Measurements from ENCODE around the gene KRTAP10-6.
"Not testable (repeated sequence)": the region's sequence is repeated elsewhere in the genome, so short reads cannot be mapped to it uniquely, and the experiment has no call there.

Gene KRTAP10-6

DNA sequence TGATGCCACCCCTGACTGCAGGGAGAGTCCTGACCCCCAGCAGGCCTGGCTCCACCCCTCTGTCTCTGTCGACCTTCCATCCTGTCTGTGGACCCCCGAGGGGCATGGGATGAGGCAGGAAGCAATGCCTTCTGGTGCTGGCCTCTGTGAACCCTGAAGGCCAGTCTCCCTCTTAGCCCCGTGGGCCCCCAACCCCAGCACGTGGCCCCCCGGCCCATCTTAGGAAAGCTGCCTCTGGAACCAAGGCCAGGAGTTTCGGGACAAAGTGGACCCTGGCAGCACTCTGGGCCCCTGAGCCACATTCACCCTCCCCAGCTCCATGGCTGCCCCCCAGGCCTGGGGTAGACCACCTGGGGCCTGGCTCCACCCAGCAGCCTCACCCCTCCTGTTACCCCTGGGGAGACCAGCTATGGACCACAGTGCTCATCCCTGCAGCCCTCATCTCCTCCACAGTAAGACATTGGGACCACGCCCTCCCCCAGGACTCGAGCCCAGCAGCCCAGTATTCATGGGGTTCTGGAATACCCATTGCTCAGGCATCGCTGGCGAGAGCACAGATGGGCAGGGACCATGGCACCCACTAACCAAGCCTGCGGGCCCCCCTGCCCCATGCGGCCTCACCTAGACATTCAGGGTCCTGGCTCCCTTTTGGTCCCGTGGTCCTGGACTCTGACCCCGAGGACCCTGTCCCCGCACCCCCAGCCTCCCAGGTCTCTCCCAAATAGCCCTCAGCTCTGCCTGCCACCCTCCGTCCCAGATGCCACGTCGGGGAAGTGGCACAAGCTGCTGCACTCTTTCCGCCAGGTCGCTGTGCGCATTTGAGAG is 46.4 kb upstream of the KRTAP10-6 start:
- H3K36me3 ChIP-seq (ENCODE audit: control insufficient read depth in 1 of 2, insufficient read depth in 2 of 2, low read depth in 1 of 2, low read length in 2 of 2); DNase-seq; H3K4ac ChIP-seq (ENCODE audit: low read depth in 1 of 2, low read length in 2 of 2); H3K79me1 ChIP-seq (replicated peaks; ENCODE audit: low read length, poor library complexity, severe bottlenecking); H3K27ac ChIP-seq (ENCODE audit: low read length, poor library complexity, severe bottlenecking); H3K18ac ChIP-seq (ENCODE audit: low read depth in 1 of 2, low read length in 2 of 2); H2BK15ac ChIP-seq (ENCODE audit: low read depth, poor library complexity, severe bottlenecking); H2BK12ac ChIP-seq (ENCODE audit: low read length in 2 of 2); H4K8ac ChIP-seq (ENCODE audit: low read length); H2BK5ac ChIP-seq (ENCODE audit: low read depth, low read length, poor library complexity, severe bottlenecking); H4K91ac ChIP-seq (ENCODE audit: low read length); H3K4me2 ChIP-seq (ENCODE audit: low read length, poor library complexity, severe bottlenecking); H3K9ac ChIP-seq (ENCODE audit: low read length); H3K4me1 ChIP-seq (ENCODE audit: control insufficient read depth, insufficient read depth, low read depth, low read length); H2BK120ac ChIP-seq (ENCODE audit: low read depth, low read length); H2AK5ac ChIP-seq (ENCODE audit: low read length, severe bottlenecking); H3K4me3 ChIP-seq (ENCODE audit: insufficient read depth in 1 of 2, low read depth in 1 of 2, low read length in 2 of 2); H2AFZ ChIP-seq (ENCODE audit: low read depth, low read length); H3K23ac ChIP-seq (ENCODE audit: low read length in 2 of 2); H3K14ac ChIP-seq (ENCODE audit: low read length in 2 of 2): not testable (repeated sequence)
- Histone ChIP-seq H3K9me3 (ENCODE audit: control insufficient read depth, low read length) (peaks cover 37% of the 10 kb centered on the region), H3K27me3 (ENCODE audit: control insufficient read depth in 1 of 2, insufficient read depth in 1 of 2, low read length in 2 of 2) (peaks cover 0 to 14% of the 10 kb centered on the region in 2 experiments)
- WGBS, result 90% methylated on average over 15 of the region's 21 CpGs

GRCh38 chr21:44637851-44638348 is 45.6 kb upstream of the KRTAP10-6 start:
- WGBS, result 75% methylated on average over 3 of the region's 12 CpGs
- not testable (repeated sequence) for H3K18ac ChIP-seq (ENCODE audit: low read depth in 1 of 2, low read length in 2 of 2); H3K23ac ChIP-seq (ENCODE audit: low read length in 2 of 2); H3K4me1 ChIP-seq (ENCODE audit: control insufficient read depth, insufficient read depth, low read depth, low read length); H2BK15ac ChIP-seq (ENCODE audit: low read depth, poor library complexity, severe bottlenecking); H2BK120ac ChIP-seq (ENCODE audit: low read depth, low read length); H2BK5ac ChIP-seq (ENCODE audit: low read depth, low read length, poor library complexity, severe bottlenecking); H4K8ac ChIP-seq (ENCODE audit: low read length); H3K27ac ChIP-seq (ENCODE audit: low read length, poor library complexity, severe bottlenecking); H3K79me1 ChIP-seq (replicated peaks; ENCODE audit: low read length, poor library complexity, severe bottlenecking); H3K9ac ChIP-seq (ENCODE audit: low read length); H3K4ac ChIP-seq (ENCODE audit: low read depth in 1 of 2, low read length in 2 of 2); H3K36me3 ChIP-seq (ENCODE audit: control insufficient read depth in 1 of 2, insufficient read depth in 2 of 2, low read depth in 1 of 2, low read length in 2 of 2); H3K4me3 ChIP-seq (ENCODE audit: insufficient read depth in 1 of 2, low read depth in 1 of 2, low read length in 2 of 2); H2BK12ac ChIP-seq (ENCODE audit: low read length in 2 of 2); H2AFZ ChIP-seq (ENCODE audit: low read depth, low read length); H3K4me2 ChIP-seq (ENCODE audit: low read length, poor library complexity, severe bottlenecking); H4K91ac ChIP-seq (ENCODE audit: low read length); H3K14ac ChIP-seq (ENCODE audit: low read length in 2 of 2); DNase-seq; H2AK5ac ChIP-seq (ENCODE audit: low read length, severe bottlenecking)
- Histone ChIP-seq H3K9me3 (ENCODE audit: control insufficient read depth, low read length) (peaks cover 29% of the 10 kb centered on the region), H3K27me3 (ENCODE audit: control insufficient read depth in 1 of 2, insufficient read depth in 1 of 2, low read length in 2 of 2) (peaks cover 0 to 14% of the 10 kb centered on the region in 2 experiments)

- Histone ChIP-seq H3K27ac (ENCODE audit: low read length, poor library complexity, severe bottlenecking) (no peak within 1 kb of the TSS), H3K14ac (ENCODE audit: low read length in 2 of 2) (no peak within 1 kb of the TSS), H2BK15ac (ENCODE audit: low read depth, poor library complexity, severe bottlenecking) (no peak within 1 kb of the TSS), H2BK12ac (ENCODE audit: low read length in 2 of 2) (no peak within 1 kb of the TSS), H3K4ac (ENCODE audit: low read depth in 1 of 2, low read length in 2 of 2) (no peak within 1 kb of the TSS), H3K23ac (ENCODE audit: low read length in 2 of 2) (no peak within 1 kb of the TSS), H2BK5ac (ENCODE audit: low read depth, low read length, poor library complexity, severe bottlenecking) (no peak within 1 kb of the TSS), H2AFZ (ENCODE audit: low read depth, low read length) (no peak within 1 kb of the TSS), H3K4me3 (ENCODE audit: insufficient read depth in 1 of 2, low read depth in 1 of 2, low read length in 2 of 2) (no peak within 1 kb of the TSS), H3K4me1 (ENCODE audit: control insufficient read depth, insufficient read depth, low read depth, low read length) (no peaks in the 10 kb centered on the region), H2AK5ac (ENCODE audit: low read length, severe bottlenecking) (no peak within 1 kb of the TSS), H3K36me3 (ENCODE audit: control insufficient read depth in 1 of 2, insufficient read depth in 2 of 2, low read depth in 1 of 2, low read length in 2 of 2) (no peaks in the 10 kb centered on the region), H3K18ac (ENCODE audit: low read depth in 1 of 2, low read length in 2 of 2) (no peak within 1 kb of the TSS), H3K9me3 (ENCODE audit: control insufficient read depth, low read length) (peaks cover 31% of the 10 kb centered on the region), H3K27me3 (ENCODE audit: control insufficient read depth in 1 of 2, insufficient read depth in 1 of 2, low read length in 2 of 2) (peaks cover 0 to 14% of the 10 kb centered on the region in 2 experiments), H2BK120ac (ENCODE audit: low read depth, low read length) (no peak within 1 kb of the TSS), H3K4me2 (ENCODE audit: low read length, poor library complexity, severe bottlenecking) (no peak within 1 kb of the TSS), H3K9ac (ENCODE audit: low read length) (no peak within 1 kb of the TSS), H4K91ac (ENCODE audit: low read length) (no peak within 1 kb of the TSS), H3K79me1 (replicated peaks; ENCODE audit: low read length, poor library complexity, severe bottlenecking) (no peaks in the 10 kb centered on the region), H4K8ac (ENCODE audit: low read length) (no peak within 1 kb of the TSS)
- no peak for DNase-seq
- 80% methylated on average over 18 of the region's 21 CpGs for WGBS
Measured at GRCh38 chr21:44637018-44637850, 44.9 kb upstream of the KRTAP10-6 start, which contains the start of gene KRTAP10-10. TSS of gene KRTAP10-10 (plus strand) at chr21:44637356. CDS start at chr21:44637418, 62 bp downstream.
